Erythroblast (primary cell): Measurements from ENCODE around the gene IGSF1.
A peak's percentile ranks its signal among the peaks of the same experiment; 100 is the strongest.

Experiments used
- DNase-seq, 2 experiments: peaks; one replicate each; lab custom pipeline; 2025; lab: John Stamatoyannopoulos, UW
- GATA1 ChIP-seq: IDR thresholded peaks from 2 replicates; pipeline ENCODE4 v1.6.1; 2011; ENCODE audit warnings: low read depth, mild to moderate bottlenecking, control low read depth, low read length, moderate library complexity
- POLR2A ChIP-seq: IDR thresholded peaks from 2 replicates; pipeline ENCODE4 v1.6.1; 2011; ENCODE audit warnings: mild to moderate bottlenecking, low read length

IGSF1 gene

GRCh38 chrX:131288738-131289511 is at the start of gene IGSF1:
Gene IGSF1 (minus strand): TSS chrX:131289306. CDS start chrX:131286674, 2,632 bp downstream.
- DNase-seq: peak in 1 of 2 experiments; percentile 0
- TF ChIP-seq POLR2A (no peak), GATA1 (no peak)

GRCh38 chrX:131332331-131332730 is 43.2 kb upstream of the IGSF1 start:
- no peak for DNase-seq
- no peak for TF ChIP-seq GATA1

GRCh38 chrX:131331152-131331551 is 42.0 kb upstream of the IGSF1 start:
- DNase-seq: no peak
- TF ChIP-seq POLR2A (no peak), GATA1 (no peak)

- no peak for DNase-seq
- TF ChIP-seq GATA1 (no peak), POLR2A (no peak)
Measured at GRCh38 chrX:131330735-131331134, 41.6 kb upstream of the IGSF1 start.

- no peak for DNase-seq
- TF ChIP-seq GATA1 (no peak), POLR2A (no peak)
Measured at GRCh38 chrX:131322651-131323050, 33.5 kb upstream of the IGSF1 start.

GRCh38 chrX:131317326-131317725 is 28.2 kb upstream of the IGSF1 start:
- TF ChIP-seq GATA1: no peak
- no peak for TF ChIP-seq POLR2A
- DNase-seq: no peak

GRCh38 chrX:131316260-131316659 is 27.2 kb upstream of the IGSF1 start:
- TF ChIP-seq POLR2A (no peak), GATA1 (no peak)
- no peak for DNase-seq

GRCh38 chrX:131308980-131309379 is 19.9 kb upstream of the IGSF1 start:
- no peak for TF ChIP-seq POLR2A
- TF ChIP-seq GATA1: no peak
- no peak for DNase-seq

- TF ChIP-seq GATA1 (no peak), POLR2A (no peak)
- no peak for DNase-seq
Measured at GRCh38 chrX:131306601-131307000, 17.5 kb upstream of the IGSF1 start.

- DNase-seq: no peak
- TF ChIP-seq GATA1 (no peak), POLR2A (no peak)
Measured at GRCh38 chrX:131305926-131306325, 16.8 kb upstream of the IGSF1 start.

- no peak for DNase-seq
- TF ChIP-seq POLR2A (no peak), GATA1 (no peak)
Measured at GRCh38 chrX:131302701-131303100, 13.6 kb upstream of the IGSF1 start.

- DNase-seq: no peak
- no peak for TF ChIP-seq GATA1
- no peak for TF ChIP-seq POLR2A
Measured at GRCh38 chrX:131301155-131301554, 12.0 kb upstream of the IGSF1 start.

- TF ChIP-seq POLR2A (no peak), GATA1 (no peak)
- no peak for DNase-seq
Measured at GRCh38 chrX:131298846-131299245, 9.7 kb upstream of the IGSF1 start.

- TF ChIP-seq POLR2A (no peak), GATA1 (no peak)
- no peak for DNase-seq
Measured at GRCh38 chrX:131298036-131298435, 8.9 kb upstream of the IGSF1 start.

- TF ChIP-seq GATA1: no peak
- no peak for TF ChIP-seq POLR2A
Measured at GRCh38 chrX:131289527-131289926, 421 bp upstream of the IGSF1 start.

GRCh38 chrX:131288188-131288587 is 918 bp downstream of the IGSF1 start:
- DNase-seq: no peak
- TF ChIP-seq POLR2A (no peak), GATA1 (no peak)

More at GRCh38 chrX:131289527-131289926, 421 bp upstream of the IGSF1 start:
- DNase-seq: no peak
